Gastrocnemius medialis (tissue), 4 donors: ENCODE results near the gene P2RY11.

Experiments
- CTCF ChIP-seq, 5 experiments: fragments of 450-650 bp in 3 of 5; fragments of 200-600 bp in 2 of 5; sonication (generic) in 2 of 5; IDR thresholded peaks in 4 of 5; conservative IDR thresholded peaks in 1 of 5; 1 replicate in 4 of 5; 2 replicates in 1 of 5; pipeline ENCODE4 v1.5.1; 2016 to 2019; ENCODE audit warnings: antibody characterized with exemption in 5 of 5, mild to moderate bottlenecking in 3 of 5, moderate library complexity in 3 of 5
- POLR2A ChIP-seq, 2 donors: fragments of 450-650 bp; IDR thresholded peaks; one replicate each; pipeline ENCODE4 v1.6.1; 2017; ENCODE audit warnings: antibody characterized with exemption in 2 of 2, mild to moderate bottlenecking in 2 of 2, moderate library complexity in 2 of 2

GRCh38 chr19:10085641-10086590 lies 25.6 kb upstream of the P2RY11 start, which contains the start of gene SHFL:
- no peak for TF ChIP-seq POLR2A (IDR thresholded peaks at IDR 0.05)
- no peak for TF ChIP-seq CTCF (IDR thresholded peaks at IDR 0.05 in 4 of 5, conservative IDR thresholded peaks at IDR 0.05 in 1 of 5)
